Hepatic stellate cell (primary cell): ENCODE data around the gene PLXNA4.
A peak's percentile ranks its signal among the peaks of the same experiment; 100 is the strongest.

Source experiments
- DNase-seq: peaks from one replicate; pipeline ENCODE4 v3.0.0; 2011; ENCODE audit warnings: low spot score

The PLXNA4 gene

DNA sequence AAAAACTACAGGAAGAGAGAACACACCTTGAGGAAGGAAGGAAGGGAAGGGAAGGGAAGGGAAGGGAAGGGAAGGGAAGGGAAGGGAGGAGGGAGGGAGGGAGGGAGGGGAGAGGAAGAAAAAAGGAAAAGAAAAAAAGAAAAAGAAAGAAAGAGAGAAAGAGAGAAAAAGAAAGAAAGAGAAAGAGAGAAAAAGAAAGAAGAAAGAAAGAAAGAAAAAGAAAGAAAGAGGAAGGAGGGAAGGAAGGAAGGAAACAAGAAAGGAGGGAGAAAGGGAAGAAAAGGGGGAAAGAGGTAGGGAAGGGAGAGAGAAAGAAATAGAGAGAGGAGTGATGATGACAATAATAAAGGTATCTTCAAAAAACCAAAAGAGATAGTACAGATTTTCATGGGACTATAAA is 12.3 kb upstream of the PLXNA4 start:
- DNase-seq: no peak

DNA sequence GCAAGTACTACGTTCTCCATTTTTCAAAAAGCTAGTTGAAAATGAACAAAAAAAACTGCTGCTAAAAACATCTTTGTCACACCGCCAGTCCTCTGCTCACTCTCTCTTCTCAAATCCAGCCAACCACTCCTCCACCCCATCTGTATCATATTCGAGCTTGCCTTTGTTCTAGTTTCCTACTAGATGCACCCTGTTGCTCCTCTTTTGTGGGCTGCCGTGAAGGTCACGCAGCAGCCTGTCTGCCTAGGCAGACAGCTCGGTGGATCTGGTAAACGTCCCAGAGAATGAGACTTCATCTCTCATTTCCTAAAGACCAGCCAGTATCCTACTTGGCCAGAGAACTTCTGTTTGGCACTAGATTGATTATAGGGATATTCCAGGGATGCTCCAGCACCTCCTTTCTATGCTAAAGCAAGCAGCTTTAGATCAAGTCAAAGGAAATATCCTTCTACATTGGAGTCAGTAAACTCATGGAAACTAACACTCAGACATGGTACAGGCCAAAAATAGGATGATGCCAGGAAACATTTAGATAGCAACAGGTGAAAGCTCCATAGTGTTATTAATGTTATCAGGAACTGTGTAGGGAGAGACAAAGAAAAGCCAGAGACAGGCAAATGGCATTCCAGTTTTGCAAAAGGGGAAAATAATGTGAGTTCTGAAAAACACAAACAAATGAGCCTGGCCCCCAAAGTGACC is 8.7 kb upstream of the PLXNA4 start:
- DNase-seq: no peak

DNA sequence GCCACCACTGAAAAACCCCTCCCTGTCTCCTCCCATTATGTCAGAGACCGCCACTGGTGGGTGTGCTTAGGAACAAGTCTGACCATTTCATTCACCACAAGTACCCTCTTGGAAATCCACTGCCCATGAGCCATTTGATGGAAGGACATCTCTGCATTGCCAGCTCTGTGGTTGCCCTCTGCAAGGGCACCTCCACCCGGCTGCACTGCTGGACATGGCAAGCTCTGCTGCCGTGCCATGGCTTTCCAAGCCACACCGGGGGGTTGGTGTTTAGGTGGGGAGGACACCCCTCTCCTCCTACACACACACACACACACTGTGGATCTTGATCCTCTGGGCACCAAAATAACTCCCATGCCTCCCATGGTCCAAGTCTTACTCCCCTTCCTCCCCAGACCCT is 5.2 kb upstream of the PLXNA4 start:
- DNase-seq: no peak

DNA sequence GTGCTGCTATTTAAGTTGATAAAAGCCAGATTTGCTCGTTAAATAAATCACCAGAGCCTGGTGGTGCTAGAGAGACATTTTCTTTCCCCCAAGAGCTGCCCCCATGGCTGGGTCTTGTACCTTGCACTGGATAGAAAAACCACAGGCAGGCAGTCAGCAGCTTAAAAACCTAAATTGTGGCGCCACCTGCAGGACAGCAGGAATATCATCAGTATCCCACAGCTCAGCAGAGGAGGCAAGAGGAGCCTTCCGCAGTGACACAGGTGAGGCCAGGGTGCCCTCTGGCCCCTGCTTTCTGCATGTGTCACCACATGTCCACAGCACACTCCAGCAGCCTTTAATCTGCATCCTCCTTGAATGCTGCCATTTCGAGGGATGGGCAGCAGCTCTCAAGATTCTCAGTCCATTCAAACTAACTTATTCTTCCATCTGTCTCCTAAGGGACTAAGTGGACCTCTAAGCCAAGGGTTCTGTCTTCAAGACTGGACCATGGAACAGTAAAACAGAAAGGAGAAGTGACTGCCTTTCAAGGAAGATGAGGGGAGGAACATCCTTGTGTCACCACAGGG is 4.5 kb upstream of the PLXNA4 start:
- peak; percentile 60 for DNase-seq

DNA sequence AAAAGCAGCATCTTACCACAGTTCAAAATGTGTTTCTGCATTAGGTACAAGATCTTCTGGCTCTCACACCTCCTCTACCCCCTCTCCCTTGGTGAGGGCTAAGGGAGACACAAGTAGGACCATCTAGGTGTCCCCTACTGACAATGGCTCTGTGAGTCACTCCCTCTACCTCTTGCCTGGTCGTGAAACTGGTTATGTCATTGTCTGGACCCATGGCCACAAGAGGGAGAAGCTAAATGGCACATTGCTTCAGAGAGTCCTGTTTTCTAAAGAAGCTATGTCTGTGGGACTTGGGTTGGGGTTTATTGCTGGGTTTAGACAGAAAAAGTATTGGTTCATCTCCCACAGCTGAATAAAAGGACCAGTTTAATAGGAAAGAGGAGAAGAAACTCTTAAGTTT is 4.0 kb upstream of the PLXNA4 start:
- no peak for DNase-seq

DNA sequence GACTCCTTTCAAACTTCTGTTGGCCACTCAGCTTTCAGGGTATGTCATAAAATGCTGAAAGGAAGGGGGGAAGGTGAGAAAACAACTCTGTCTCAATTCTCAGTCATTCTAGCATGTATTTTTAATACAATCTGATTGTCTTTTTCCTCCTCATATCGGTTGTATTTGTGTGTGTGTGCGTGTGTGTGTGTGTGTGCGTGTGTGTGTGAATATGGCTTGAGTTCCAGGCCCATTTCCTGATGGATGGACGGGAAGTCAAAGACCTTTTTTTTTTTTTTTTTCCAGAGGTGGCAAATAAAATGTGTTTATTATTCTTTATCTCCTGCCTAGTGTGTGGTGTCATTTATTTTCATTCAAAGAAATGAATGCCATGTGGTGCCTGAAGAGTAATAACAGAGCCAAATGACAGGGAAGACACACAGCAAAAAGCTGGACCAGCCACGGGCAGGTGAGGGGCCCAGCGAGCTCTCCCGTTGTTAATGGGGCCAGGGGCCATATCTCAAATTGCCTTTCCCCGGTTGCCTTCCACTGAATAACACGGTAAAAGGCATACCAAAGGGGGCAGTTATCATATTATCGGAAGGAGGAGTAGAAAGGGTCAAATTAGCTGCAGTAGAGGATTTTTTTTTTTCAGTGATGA is 3.1 kb upstream of the PLXNA4 start:
- DNase-seq: no peak

DNA sequence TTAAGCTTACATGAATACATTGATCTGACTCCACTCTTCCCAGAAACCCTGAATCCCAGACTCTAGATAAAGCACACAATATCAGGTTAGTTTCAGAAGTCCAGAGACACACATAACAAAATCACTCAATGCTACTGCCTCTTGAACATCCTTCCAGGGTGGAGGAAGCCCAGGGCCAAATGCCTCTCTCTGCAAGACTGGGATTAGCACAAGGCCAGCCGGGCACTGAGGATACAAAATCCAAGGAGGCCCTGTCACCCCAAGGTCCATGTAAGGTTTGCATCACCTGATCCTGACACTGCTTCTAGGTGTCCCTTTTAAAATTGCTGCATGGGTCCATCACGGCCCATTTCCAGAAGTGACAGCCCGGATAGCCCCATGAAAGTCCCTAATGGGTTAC is 2.6 kb upstream of the PLXNA4 start:
- DNase-seq: no peak

DNA sequence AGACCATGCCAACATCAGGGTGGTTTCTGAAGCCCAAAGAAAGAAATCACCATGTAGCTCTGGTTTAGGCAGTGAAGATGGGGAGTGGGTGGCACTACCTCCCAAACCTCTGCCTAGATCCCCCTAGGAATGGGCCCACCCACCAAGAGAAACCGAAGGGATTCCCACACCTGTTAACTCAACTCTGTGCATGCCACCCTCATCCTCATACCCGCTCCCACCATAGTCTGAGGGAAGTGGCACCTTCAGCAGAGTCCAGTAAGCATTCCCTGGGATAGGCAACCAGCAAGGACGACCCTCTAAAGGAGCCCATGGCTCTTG is 1.7 kb upstream of the PLXNA4 start:
- DNase-seq: no peak

DNA sequence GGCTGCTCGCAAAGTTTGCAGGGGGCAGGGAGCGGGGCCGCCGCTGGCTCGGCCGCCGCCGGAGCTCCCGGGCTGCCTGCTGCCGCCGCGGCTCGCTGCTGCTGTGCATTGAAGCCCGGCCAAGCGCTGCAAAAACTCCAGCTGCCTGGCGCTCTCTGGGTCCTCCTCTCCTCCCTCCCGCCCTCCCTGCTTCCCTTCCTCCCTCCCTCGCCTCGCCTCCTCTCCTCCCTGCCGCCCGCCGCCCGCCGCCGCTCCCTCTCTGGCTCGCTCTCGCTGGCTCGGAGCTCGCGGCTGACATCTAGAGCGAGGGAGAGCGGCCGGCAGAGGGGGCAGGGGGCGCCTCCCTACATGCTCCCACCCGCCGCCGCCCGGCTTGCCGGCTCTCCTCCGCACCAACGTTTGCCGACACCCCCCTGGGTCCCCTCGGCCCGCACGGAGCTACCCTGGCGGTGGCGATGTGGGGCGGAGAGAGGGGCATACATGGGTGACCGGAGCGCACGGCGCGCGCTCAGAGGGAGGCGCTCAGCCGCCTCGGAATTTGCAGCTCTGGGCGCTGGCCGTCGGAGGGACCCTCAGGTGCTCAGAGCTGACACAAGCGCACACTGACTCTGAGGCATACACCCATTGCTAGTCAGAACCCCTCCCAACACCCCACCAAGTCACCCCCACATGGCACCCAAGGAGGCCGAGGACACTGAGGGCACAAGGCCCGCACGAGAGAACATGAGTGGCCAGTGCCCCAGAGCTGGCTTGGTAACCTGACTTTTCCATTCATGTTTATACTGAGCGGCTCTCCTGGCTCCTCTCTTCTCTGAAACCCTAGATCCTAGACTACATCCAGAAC is 1.2 kb upstream of the PLXNA4 start:
- DNase-seq: peak; percentile 71

DNA sequence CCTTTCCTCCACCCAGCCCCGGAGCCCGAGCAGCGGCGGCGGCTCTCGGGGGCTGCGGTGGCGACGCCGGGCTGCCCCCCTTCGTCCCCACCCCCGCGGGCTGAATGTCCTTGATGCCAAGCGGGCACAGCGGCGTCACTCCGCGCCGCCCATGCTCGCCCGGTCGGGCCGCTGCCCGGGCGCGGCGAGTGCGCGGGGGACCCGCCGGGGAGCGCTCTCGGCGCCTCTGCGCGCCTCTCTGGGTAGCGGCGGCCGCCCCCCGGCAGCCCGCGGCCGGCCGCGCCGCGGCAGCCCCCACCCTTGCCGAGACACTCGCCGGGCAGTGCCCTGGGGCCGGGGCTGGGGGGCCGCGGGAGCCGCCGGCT is 433 bp upstream of the PLXNA4 start:
- DNase-seq: no peak

DNA sequence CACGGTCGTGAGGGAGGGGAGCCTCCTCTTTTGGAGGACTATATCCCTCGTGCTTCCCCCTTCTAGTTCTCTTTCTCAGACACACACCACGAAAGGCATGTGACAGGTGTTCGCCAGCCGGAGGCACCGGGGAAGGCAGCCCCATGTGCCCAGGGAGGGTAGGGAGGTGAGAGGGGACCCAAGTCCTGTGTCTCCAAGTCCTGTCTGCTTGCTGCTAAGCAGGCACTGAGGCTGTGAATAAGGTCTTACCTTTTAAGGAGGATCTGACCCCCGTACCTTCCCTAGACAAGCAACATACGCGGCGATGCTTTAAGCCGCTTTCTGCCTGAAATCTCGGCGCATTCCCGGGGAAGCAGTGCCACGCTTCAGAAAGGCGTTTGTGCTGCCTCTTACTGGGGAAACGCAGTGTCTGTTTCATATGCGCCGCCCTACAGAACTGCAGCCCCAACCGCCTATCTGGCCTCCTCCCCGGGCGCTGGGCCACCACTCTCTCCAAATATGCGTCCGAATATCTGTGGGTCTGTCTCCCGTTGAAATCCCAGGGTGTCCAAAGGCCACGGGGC is 770 bp downstream of the PLXNA4 start:
- peak; percentile 69 for DNase-seq

DNA sequence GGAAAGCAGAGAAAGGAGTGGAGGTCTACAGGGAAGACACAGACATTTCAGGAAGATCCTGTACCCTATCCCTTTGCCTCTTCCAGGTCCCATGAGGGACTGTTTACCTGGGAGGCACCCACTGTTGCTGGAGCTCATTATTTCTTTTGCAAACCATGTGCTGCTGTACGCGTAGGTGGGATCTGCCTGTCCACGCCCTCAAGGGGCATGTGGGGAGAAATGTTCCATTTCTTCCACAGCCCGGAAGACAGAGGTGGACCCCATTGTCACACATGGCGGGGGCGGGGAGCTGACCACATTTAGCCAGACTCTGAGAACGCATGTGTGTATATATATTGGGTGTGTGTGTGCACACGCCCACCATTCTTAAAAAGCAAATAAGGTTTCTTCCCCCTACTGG is 2.0 kb downstream of the PLXNA4 start:
- DNase-seq: no peak

DNA sequence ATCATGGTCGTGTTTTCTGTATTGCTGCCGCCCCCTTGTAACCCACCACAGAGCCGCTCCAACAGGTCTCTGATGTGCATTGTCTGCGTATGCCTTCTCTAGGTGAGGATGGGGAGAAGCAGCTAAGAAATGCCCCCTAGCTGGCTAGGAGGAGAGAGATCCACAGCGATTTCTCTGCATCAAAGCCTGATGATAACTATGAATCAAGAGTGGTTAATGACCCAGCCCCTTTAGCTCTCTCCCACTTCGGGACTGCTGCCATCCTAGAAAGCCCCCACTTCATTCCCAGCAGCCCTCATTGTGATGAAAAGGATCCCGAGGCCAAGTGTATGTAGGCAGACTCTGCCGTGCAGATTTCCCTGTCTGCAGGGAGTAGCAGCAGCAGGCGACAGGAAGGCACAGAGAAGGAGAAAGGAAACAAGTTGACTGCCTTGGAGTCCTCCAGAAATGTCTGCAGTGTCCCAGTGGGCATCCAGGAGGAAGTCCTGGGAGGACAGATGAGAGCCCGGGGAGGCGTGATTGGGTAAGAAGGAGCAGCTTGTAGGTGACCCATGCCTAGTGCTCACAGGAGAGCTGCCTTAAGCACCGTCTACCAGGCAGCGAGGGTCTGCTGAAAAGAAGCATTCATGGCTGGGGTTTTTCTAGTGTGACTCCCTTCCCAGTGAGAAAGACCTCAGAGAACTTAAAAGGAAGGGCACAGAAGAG is 2.9 kb downstream of the PLXNA4 start:
- no peak for DNase-seq

DNA sequence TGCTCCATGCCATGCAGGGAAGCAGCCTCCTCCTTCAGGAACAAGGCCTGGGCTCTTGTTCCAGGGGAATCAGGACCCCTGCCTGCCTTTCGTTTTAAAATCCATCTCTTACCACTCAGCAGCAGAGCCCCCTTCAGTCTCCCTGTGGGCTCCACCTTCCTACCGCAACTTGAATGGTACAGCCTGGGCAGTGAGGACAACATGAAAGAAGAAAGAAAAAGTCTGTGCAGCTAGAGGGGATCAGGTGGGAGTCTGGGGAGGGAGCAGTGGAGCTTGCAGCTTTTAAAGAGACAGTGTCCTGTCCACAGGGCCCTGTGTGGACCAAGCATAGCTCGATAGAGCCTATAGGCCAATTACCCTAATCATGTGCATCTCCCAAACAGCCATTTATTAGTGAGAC is 3.7 kb downstream of the PLXNA4 start:
- DNase-seq: no peak

DNA sequence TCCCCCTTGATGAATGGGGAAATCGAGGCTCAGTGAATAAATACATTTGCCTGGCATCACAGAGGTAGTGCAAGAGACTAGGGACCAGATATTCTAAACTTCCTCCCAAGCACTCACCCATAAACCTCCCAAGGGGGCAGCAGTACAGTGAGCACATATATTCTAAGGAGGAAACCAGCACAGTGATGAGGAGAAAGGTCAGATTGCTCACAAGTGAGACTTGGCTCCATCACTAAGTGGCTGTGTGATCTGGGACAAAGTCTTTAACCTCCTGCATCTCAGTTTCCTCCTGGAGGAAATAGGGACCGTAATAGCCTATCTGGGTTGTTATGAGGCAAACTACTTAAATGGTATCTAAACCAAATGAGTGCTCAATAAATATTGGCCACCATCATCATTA is 4.3 kb downstream of the PLXNA4 start:
- no peak for DNase-seq

DNA sequence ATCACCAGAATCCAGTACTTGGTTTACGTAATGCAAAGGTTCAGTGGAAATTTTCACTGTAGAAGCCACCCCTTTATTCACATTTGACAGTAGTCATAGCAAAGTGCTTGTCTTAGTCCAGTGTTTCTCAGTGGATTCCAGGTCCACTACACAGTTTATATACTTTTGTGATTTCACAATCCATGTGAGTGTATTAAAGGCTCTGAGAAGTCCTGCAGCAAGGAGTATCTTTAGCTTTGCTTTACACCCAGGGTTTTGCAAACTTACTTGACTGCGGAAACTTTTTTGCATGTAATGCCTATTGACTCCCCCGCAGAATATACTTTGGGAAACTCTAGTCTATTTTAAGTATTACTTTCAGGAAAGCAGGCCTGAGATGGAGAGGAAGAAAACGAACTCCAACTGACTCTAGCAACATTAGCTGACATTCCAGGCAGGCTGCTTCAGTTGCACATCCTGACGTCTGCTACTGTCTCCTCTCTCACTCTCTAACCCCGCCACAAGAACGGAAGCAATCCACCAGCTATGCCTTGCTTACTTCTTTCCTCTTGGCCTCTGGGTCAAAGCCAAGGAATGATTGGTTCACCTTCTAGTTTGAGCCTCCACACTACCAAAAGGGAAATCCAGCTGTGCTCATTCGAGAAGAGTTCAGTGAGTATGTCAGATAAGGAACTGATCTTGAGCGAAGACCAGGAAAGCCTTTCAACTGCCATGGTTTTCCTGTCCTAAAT is 6.2 kb downstream of the PLXNA4 start:
- no peak for DNase-seq

DNA sequence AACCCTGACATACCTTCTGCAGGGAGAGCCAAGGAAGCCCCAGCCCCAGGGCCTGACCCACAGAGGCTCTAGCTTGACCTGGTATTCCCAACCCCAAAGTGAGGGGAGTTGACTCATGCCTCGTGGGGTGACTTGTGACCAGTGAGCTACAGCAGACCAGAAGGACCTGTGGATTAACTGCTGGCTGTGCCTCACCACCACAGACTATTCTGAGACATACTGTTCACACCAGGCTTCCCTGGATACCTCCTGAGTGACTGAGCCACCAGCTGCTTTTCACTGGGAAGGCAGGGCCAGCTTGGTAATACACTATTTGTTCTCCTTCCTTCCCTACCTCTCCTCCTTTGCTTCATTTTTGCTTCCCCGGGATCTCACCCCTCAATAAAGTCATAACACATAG is 7.3 kb downstream of the PLXNA4 start:
- DNase-seq: no peak

DNA sequence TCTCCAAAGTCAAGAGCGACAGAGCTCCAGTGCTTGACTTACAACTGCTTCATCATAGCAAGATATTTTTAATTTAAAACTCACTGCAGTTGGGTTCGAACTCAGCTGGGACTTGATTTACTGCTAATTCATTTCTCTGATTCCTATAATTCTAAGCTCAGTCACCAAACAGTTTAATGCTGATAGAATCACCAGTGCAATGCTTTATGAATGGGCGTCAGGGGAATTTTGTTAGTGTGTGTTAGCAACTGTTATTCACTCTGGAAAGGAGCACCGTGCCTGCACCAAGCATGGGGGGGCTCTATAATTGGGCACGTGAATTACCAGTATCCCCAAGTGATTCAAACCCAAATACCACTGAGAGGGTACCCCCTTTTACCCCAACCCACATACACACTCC is 10.4 kb downstream of the PLXNA4 start:
- DNase-seq: no peak

DNA sequence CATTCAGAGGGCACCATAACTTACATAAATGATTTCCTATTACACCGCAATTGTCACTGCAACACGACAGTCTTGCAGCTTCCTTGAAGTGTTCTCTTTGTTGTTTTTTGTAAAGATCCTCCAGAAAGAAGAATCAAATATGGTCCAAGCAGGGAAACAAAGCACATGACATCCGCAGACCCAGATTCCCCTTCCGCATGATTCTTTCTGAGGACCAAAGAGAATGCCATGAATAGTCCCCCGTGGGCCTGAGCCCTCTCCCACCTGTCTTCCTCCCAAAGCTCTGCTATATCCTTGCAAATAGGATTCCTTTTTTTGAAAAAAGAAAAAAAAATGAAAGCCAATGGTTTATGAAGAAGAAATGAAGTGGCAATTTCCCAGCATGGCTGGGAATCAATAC is 10.8 kb downstream of the PLXNA4 start:
- DNase-seq: no peak

DNA sequence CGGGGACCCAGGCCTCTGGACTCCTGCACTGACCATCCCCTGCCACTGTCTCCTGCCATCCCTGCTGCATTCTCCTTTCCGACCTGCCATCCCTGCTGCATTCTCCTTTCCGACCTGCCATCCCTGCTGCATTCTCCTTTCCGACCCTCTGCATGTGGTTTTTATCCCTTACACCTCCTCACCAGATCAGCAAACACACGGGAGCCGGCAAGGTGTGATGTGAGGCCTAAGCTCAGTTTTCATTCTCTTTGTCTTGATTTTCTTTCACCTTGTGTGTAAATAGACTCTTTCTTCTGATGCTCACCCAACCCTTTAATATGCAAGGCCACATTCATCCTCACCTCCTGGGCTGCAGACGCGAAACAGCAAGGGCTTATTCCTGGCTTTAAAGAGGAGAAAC is 11.4 kb downstream of the PLXNA4 start:
- no peak for DNase-seq

DNA sequence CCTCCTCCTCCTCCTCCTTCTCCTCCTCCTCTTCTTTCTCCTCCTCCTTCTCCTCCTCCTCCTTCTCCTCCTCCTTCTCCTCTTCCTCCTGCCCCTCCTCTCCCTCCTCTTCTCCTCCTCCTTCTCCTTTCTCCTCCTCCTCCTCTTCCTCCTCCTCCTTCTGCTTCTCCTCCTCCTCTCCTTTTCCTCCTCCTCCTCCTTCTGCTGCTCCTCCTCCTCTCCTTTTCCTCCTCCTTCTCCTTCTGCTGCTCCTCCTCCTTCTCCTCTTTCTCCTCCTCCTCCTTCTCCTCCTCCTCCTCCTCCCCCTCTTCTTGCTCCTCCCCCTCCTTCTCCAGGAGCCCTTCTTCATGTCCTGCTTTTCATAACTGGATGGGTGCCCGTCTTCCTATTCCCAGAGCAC is 12.2 kb downstream of the PLXNA4 start:
- no peak for DNase-seq

DNA sequence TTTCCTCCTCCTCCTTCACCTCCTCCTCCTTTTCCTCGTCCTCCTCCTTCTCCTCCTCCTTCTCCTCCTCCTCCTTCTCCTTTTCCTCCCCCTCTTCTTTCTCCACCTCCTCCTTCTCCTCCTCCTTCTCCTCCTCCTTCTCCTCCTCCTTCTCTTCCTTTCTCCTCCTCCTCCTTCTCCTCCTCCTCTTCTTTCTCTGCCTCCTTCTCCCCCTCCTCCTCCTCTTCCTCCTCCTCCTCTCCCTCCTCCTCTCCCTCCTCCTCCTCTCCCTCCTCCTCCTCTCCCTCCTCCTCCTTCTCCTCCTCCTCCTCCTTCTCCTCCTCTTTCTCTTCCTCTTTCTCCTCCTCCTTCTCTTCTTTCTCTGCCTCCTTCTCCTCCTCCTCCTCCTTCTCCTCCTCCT is 13.6 kb downstream of the PLXNA4 start:
- DNase-seq: no peak
